Ishikawa (cell line): ENCODE measurements around the gene GUCA1A.

ENCODE experiments used
- CEBPB ChIP-seq: IDR thresholded peaks from 2 replicates; pipeline ENCODE4 v1.6.1; 2012
- CREB1 ChIP-seq: IDR thresholded peaks from 2 replicates; pipeline ENCODE4 v1.6.1; 2012; ENCODE audit warnings: low read depth
- EGR1 ChIP-seq: IDR thresholded peaks from 2 replicates; pipeline ENCODE4 v1.6.1; 2012
- EP300 ChIP-seq: IDR thresholded peaks from 2 replicates; pipeline ENCODE4 v1.6.1; 2012; ENCODE audit warnings: borderline replicate concordance
- FOXM1 ChIP-seq: IDR thresholded peaks from 2 replicates; pipeline ENCODE4 v1.6.1; 2012; ENCODE audit warnings: low read depth, borderline replicate concordance
- NFIC ChIP-seq: IDR thresholded peaks from 2 replicates; pipeline ENCODE4 v1.6.1; 2012
- RAD21 ChIP-seq: IDR thresholded peaks from 2 replicates; pipeline ENCODE4 v1.6.1; 2012; ENCODE audit warnings: low read depth
- TAF1 ChIP-seq: IDR thresholded peaks from 2 replicates; pipeline ENCODE4 v1.6.1; 2012; ENCODE audit warnings: low read depth, mild to moderate bottlenecking
- TCF12 ChIP-seq: IDR thresholded peaks from 2 replicates; pipeline ENCODE4 v1.6.1; 2012; ENCODE audit warnings: low read depth
- TEAD4 ChIP-seq: IDR thresholded peaks from 2 replicates; pipeline ENCODE4 v1.6.1; 2012
- YY1 ChIP-seq: IDR thresholded peaks from 2 replicates; pipeline ENCODE4 v1.6.1; 2012; ENCODE audit warnings: low read depth
- ZBTB7A ChIP-seq: IDR thresholded peaks from 2 replicates; pipeline ENCODE4 v1.6.1; 2012; ENCODE audit warnings: low read depth
- TF ChIP-seq, protein P1 (sequence below): IDR thresholded peaks from 2 replicates; pipeline ENCODE4 v1.6.1; 2012; ENCODE audit warnings: low read depth, mild to moderate bottlenecking
- TF ChIP-seq, protein P2 (sequence below): IDR thresholded peaks from 2 replicates; pipeline ENCODE4 v1.6.1; 2012
- TF ChIP-seq, protein P3 (sequence below): IDR thresholded peaks from 2 replicates; pipeline ENCODE4 v1.6.1; 2012

Gene GUCA1A

DNA sequence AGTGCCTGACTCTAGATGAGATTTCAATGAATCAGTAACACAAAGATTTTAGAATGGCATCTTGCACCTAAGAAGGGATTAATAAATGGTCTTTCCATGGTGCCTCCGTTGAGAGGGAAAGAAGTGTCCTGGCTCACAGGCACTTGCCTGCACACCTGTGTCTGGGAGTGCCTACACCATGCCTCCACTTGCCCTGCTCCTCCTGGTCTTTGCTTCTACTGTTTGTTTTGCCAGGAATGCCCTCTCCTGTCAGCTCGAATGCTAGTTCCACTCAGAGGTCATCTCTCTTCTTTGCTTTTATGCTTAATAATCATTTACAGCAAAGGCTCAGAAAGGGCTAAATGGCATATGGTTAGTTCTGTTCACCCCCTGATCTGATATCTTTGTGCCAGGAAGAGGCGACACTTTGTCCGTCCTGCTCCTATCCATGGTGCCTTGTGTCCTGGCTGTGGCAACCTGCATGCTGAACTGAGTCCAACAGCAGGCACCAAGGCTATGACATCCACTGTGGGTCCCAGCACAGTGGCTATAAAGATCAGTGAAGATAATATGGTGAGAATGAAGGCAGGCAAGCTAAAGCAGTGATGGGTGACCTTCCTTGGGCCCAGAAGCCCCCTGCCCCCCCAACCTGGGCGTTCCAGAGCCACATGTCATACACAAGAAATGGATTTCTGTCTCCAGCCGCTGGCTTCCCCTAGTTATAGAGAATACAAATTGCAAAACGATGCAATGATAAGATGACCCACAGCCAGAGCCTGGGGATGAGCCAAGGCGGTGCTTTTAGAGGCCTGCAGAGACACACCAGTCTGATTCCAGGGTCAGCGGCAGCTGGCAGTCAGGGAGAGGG is 32.2 kb upstream of the GUCA1A start:
- TF ChIP-seq CREB1 (no peak), TCF12 (no peak), TAF1 (no peak), CEBPB (no peak), TEAD4 (no peak), FOXM1 (no peak)
- TF ChIP-seq, protein P1, sequence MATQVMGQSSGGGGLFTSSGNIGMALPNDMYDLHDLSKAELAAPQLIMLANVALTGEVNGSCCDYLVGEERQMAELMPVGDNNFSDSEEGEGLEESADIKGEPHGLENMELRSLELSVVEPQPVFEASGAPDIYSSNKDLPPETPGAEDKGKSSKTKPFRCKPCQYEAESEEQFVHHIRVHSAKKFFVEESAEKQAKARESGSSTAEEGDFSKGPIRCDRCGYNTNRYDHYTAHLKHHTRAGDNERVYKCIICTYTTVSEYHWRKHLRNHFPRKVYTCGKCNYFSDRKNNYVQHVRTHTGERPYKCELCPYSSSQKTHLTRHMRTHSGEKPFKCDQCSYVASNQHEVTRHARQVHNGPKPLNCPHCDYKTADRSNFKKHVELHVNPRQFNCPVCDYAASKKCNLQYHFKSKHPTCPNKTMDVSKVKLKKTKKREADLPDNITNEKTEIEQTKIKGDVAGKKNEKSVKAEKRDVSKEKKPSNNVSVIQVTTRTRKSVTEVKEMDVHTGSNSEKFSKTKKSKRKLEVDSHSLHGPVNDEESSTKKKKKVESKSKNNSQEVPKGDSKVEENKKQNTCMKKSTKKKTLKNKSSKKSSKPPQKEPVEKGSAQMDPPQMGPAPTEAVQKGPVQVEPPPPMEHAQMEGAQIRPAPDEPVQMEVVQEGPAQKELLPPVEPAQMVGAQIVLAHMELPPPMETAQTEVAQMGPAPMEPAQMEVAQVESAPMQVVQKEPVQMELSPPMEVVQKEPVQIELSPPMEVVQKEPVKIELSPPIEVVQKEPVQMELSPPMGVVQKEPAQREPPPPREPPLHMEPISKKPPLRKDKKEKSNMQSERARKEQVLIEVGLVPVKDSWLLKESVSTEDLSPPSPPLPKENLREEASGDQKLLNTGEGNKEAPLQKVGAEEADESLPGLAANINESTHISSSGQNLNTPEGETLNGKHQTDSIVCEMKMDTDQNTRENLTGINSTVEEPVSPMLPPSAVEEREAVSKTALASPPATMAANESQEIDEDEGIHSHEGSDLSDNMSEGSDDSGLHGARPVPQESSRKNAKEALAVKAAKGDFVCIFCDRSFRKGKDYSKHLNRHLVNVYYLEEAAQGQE: no peak

DNA sequence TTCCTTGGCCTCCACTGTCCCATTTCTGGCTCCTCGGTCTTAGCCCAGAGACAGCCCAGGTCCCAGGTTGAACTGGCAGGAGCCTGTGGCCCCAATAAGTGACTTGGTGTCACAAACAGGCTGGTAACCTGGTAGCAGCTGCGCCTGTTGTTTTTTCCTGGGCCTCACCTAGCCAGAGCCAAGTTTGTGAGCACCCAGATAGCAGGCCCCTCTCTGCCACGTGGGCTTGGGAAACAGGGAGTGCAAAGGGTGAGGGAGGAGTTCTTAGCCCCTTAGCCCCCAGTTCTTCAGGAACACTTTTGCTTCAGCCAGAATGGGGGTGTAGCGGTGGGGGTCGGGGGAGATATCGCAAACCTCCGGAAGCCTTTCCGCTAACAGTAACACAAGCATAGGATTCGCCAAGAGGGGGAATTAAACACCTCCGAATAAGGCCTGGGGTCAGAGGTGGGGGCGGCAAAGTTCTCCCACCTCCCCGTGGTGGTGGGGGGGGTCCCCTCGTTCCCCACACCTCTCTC is 31.5 kb upstream of the GUCA1A start:
- TF ChIP-seq TAF1 (no peak), YY1 (no peak), TEAD4 (no peak), CREB1 (no peak)
- TF ChIP-seq, protein P2, sequence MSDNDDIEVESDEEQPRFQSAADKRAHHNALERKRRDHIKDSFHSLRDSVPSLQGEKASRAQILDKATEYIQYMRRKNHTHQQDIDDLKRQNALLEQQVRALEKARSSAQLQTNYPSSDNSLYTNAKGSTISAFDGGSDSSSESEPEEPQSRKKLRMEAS: peak; percentile 60; the same call in 1 of the 2 replicates

DNA sequence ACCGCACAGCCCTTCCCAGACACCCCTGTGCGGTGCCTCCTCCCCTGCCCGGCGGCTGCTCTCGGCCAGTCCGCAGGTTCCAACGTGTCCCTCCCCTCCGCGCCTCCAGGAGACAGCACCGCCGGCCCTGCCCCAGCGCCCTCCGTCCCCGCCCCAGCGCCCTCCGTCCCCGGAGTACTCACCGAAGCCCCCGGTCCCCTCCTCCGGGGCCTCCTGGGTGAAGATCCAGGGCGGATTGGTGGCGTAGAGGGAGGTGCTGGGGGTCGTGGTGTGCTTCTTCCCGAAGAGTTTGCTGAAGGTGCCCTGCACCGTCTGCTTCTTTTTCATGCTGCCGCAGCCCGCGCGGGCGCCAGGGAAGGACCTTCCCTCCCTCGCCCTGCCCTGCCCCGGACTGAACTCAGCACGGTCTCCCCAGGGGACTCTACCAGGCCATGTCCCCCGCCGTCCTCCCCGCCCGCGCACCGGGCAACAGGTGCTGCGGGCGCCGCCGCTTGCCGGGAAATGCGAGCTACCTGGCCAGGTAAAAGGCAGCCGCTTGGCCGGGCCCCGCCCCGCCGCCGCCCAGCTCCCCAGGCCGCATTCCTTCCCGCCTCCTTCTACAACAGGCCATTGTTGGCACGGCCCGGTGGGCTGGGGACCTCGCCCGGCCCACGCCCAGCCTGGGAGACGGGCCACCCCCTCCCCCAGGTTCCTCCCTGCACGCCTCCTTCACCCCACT is 30.9 kb upstream of the GUCA1A start, which contains the start of gene C6orf132:
Gene C6orf132, minus strand, starts transcription at position 503 of the 718 bp plus-strand sequence. Its CDS starts 176 bp downstream, at position 327.
- TF ChIP-seq ZBTB7A: peak; percentile 97
- TF ChIP-seq CREB1: no peak
- peak; percentile 87 for TF ChIP-seq EGR1
- peak; percentile 84 for TF ChIP-seq NFIC
- TF ChIP-seq CEBPB: no peak
- TF ChIP-seq TEAD4: peak; percentile 94
- TF ChIP-seq EP300: peak; percentile 87
- peak; percentile 46; the same call in 1 of the 2 replicates for TF ChIP-seq YY1
- TF ChIP-seq FOXM1: peak; percentile 43; the same call in 1 of the 2 replicates
- TF ChIP-seq, protein P1: no peak
- peak; percentile 85 for TF ChIP-seq TAF1
- TF ChIP-seq, protein P3, sequence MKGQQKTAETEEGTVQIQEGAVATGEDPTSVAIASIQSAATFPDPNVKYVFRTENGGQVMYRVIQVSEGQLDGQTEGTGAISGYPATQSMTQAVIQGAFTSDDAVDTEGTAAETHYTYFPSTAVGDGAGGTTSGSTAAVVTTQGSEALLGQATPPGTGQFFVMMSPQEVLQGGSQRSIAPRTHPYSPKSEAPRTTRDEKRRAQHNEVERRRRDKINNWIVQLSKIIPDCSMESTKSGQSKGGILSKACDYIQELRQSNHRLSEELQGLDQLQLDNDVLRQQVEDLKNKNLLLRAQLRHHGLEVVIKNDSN: peak; percentile 29; the same call in 1 of the 2 replicates
- no peak; the same call in none of the 2 replicates for TF ChIP-seq TCF12
- TF ChIP-seq, protein P2: peak; percentile 59; the same call in 1 of the 2 replicates
- peak; percentile 16; the same call in 1 of the 2 replicates for TF ChIP-seq RAD21

DNA sequence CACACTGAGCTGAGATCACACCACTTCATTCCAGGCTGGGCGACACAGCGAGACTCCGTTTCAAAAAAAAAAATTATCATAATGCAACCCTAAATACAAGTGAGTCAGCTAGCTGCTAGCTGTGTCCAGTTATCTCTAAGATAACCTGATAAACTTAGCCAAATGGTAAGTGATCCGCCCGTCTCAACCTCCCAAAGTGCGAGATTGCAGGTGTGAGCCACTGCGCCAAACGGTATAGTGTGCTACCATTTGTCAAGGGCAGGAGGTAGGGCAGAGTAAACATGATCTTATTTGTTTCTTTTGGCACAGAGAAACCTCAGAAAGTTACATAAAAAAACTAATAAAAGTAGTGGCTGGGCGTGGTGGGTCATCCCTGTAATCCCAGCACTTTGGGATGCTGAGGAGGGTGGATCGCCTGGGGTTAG is 26.0 kb upstream of the GUCA1A start:
- TF ChIP-seq TCF12 (no peak), EGR1 (no peak), NFIC (no peak), CEBPB (no peak)
- TF ChIP-seq, protein P3: no peak
- TF ChIP-seq, protein P1: no peak
